ENCODE measurements around the gene MYL6. TPM values are rescaled to one million over a fixed set of nuclear protein-coding genes. Genes with fewer than 3 reads are reported as not detected.

Gene MYL6
- total RNA-seq, 1 experiment from 2014 or later, result 554 TPM

DNA sequence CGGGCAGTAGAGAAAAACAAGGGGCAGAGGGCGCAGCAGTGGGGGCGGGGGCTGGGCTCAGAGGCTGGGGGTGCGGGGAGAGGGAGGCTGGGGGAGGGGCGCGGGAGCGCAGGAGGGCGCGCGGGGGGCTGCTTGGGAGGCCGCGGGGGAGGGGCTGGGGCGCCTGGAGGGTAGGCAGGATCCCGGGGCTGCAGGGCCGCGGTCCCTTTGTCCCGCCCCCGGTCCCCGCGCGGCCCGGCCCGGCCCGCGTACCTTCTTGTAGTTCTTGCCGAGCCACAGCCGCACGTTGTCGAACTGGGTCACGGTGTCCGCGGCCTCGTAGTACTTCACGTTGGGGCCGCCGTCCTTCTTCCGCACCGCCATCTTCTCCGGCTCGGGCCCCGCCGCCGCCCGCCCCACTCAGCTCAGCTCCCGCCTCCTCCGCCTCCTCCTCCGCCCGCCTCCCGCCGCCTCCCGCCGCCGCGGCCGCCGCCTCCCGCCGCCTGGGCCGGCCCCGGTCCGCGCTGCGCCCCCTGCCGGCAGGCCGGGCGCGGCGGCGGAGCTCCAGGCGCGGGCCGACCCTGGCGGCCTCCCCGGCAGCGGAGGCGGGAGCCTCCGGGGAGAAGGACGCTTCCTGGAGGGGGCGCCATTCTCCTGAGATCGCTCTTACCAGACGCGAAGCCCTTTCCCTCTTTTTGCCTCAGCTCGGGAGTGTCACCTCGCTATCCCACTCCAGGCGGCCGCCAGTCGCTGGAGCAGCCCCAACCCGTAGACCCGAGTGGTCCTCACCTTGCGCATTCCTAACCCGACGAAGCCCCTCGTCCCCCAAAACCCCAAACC lies 31.1 kb downstream of the MYL6 start, which contains the start of gene SMARCC2 (continued):
- TF ChIP-seq, protein P1, sequence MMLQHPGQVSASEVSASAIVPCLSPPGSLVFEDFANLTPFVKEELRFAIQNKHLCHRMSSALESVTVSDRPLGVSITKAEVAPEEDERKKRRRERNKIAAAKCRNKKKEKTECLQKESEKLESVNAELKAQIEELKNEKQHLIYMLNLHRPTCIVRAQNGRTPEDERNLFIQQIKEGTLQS (IDR thresholded peaks at IDR 0.05), result no peak
- TF ChIP-seq, protein P2, sequence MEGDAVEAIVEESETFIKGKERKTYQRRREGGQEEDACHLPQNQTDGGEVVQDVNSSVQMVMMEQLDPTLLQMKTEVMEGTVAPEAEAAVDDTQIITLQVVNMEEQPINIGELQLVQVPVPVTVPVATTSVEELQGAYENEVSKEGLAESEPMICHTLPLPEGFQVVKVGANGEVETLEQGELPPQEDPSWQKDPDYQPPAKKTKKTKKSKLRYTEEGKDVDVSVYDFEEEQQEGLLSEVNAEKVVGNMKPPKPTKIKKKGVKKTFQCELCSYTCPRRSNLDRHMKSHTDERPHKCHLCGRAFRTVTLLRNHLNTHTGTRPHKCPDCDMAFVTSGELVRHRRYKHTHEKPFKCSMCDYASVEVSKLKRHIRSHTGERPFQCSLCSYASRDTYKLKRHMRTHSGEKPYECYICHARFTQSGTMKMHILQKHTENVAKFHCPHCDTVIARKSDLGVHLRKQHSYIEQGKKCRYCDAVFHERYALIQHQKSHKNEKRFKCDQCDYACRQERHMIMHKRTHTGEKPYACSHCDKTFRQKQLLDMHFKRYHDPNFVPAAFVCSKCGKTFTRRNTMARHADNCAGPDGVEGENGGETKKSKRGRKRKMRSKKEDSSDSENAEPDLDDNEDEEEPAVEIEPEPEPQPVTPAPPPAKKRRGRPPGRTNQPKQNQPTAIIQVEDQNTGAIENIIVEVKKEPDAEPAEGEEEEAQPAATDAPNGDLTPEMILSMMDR (IDR thresholded peaks at IDR 0.05 in 2 of 3, conservative IDR thresholded peaks at IDR 0.05 in 1 of 3; ENCODE audit: borderline replicate concordance in 1 of 3, insufficient read depth in 1 of 3, low read depth in 2 of 3, low read length in 2 of 3), result peak; percentile 65 to 70 (median 65)
- TF ChIP-seq EZH2 (IDR thresholded peaks at IDR 0.05) (no peak), YY1 (IDR thresholded peaks at IDR 0.05; ENCODE audit: extremely low read depth, insufficient replicate concordance, low read depth, low read length) (peak; percentile 52), FOSL1 (IDR thresholded peaks at IDR 0.05; ENCODE audit: low read depth) (no peak), ZFX (IDR thresholded peaks at IDR 0.05) (peak; percentile 52), EZH2phosphoT487 (IDR thresholded peaks at IDR 0.05; ENCODE audit: borderline replicate concordance) (no peak)

DNA sequence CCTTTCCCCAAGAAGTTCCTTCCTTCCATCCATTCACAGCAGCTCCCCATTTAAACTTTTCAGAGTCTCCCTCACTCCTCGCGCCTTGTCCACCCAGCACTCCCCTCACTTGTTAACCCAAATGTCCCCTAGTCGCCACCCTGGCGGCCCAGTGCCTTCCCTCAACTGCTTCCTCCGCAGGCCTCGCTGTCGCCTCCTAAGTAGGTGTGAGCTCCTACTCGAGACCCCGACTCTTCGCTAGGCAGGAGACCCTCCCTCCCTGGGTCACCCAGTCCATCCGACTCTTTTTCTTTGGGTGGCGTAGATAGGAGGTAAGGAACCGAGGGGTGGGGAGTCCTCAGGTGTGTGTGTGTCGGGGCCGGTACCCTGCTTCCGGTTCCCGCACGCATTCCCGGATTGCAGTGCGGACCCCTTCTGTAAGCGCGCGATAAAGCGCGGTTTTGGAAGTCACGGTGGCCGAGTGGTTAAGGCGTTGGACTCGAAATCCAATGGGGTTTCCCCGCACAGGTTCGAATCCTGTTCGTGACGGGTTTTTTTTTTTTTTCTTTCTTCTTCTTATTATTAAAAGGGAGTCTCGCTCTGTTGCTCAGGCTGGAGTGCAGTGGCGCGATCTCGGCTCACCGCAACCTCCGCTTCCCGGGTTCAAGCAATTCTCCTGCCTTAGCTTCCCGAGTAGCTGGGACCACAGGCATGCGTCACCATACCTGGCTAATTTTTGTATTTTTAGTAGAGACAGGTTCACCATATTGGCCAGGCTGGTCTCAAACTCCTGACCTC lies 31.9 kb downstream of the MYL6 start:
- ChIA-PET RAD21 (ENCODE audit: low non-redundant PET in 1 of 2, low total read pairs in 2 of 2, uncharacterized antibody in 2 of 2, unreplicated experiment in 2 of 2) (interaction anchor here (0.7 to 1.2 kb wide), 6 partner anchors 18 to 170 kb away, joined by 4 to 8 read pairs (median 6); partner anchors contain the start of genes ESYT1 (in 1 of the 2) and ZC3H10 (in 1 of the 2)), POLR2A (interaction anchor here (0.5 to 2.7 kb wide), 13 partner anchors 10 to 1862 kb away, joined by 3 to 17 read pairs (median 3); partner anchors contain the start of genes ESYT1, MYL6B, RNF41 and ZC3H10), CTCF (interaction anchor here (0.7 to 3.3 kb wide), 23 partner anchors 9 to 461 kb away, joined by 3 to 29 read pairs (median 4); partner anchors contain the start of genes ANKRD52, CD63, COQ10A and ESYT1)
- DNase-seq (ENCODE audit: low read depth, low spot score), result peak; percentile 90
- no peaks in the 10 kb centered on the region for H3K9me2 ChIP-seq (ENCODE audit: insufficient read depth)
- no peaks in the 10 kb centered on the region for H3K9me3 ChIP-seq (ENCODE audit: control insufficient read depth in 1 of 2, insufficient read depth in 1 of 2, low read depth in 1 of 2, low read length in 2 of 2)
- BruUV-seq (replicated peaks), result TSS peak; percentile 65
- no peaks in the 10 kb centered on the region for H3K27me3 ChIP-seq (ENCODE audit: insufficient read depth, low read length)
- peaks cover 33% of the 10 kb centered on the region for H3K79me2 ChIP-seq (ENCODE audit: insufficient read depth, low read length)
- peak overlapping the region; percentile 86 for H2AFZ ChIP-seq (ENCODE audit: low read depth, low read length, poor library complexity, severe bottlenecking)
- H3K36me3 ChIP-seq (ENCODE audit: control insufficient read depth in 1 of 2, insufficient read depth in 2 of 2, low read length in 2 of 2), result peaks cover 6 to 12% of the 10 kb centered on the region in 2 experiments; a peak in 3 of 4 replicates
- H3K9ac ChIP-seq (ENCODE audit: low read length), result peak overlapping the region; percentile 70
- H3K27ac ChIP-seq (ENCODE audit: low read depth, low read length), result peak overlapping the region; percentile 84
- peak overlapping the region; percentile 75 to 86 for H3K4me3 ChIP-seq (replicated peaks in 1 of 2; ENCODE audit: low read depth in 1 of 2, low read length in 2 of 2)
- intact Hi-C loops (cut with micrococcal nuclease), result loop anchor here (1.0 to 5.0 kb wide), 4 partner anchors 71 to 402 kb away; no protein-coding TSS in a partner anchor
- H3K4me1 ChIP-seq (ENCODE audit: control insufficient read depth in 1 of 2, insufficient read depth in 2 of 2, low read length in 2 of 2), result peaks cover 17 to 27% of the 10 kb centered on the region in 2 experiments
- no peaks in the 10 kb centered on the region for H4K20me1 ChIP-seq (ENCODE audit: insufficient read depth)
- peak overlapping the region; percentile 84 for H3K4me2 ChIP-seq (ENCODE audit: low read length)
- ATAC-seq, result peak; percentile 63
- no peak for TF ChIP-seq ZNF274 (IDR thresholded peaks at IDR 0.05; ENCODE audit: low read depth, low read length)
- TF ChIP-seq FOSL1 (IDR thresholded peaks at IDR 0.05; ENCODE audit: low read depth), result no peak
- TF ChIP-seq CEBPB (IDR thresholded peaks at IDR 0.05; ENCODE audit: low read depth), result no peak
- TF ChIP-seq, protein P1 (IDR thresholded peaks at IDR 0.05), result peak; percentile 92; the same call in 1 of the 2 replicates
- no peak for TF ChIP-seq EZH2 (IDR thresholded peaks at IDR 0.05)
- peak; percentile 64 for TF ChIP-seq YY1 (IDR thresholded peaks at IDR 0.05; ENCODE audit: extremely low read depth, insufficient replicate concordance, low read depth, low read length)
- TF ChIP-seq EZH2phosphoT487 (IDR thresholded peaks at IDR 0.05; ENCODE audit: borderline replicate concordance), result no peak
- TF ChIP-seq, protein P2 (IDR thresholded peaks at IDR 0.05 in 2 of 3, conservative IDR thresholded peaks at IDR 0.05 in 1 of 3; ENCODE audit: borderline replicate concordance in 1 of 3, insufficient read depth in 1 of 3, low read depth in 2 of 3, low read length in 2 of 3), result no peak
- TF ChIP-seq POLR2AphosphoS5 (IDR thresholded peaks at IDR 0.05; ENCODE audit: low read depth, low read length), result no peak
- TF ChIP-seq TCF7L2 (IDR thresholded peaks at IDR 0.05; ENCODE audit: borderline replicate concordance, extremely low read depth, insufficient read depth, insufficient read length), result no peak

All from HCT116 (cell line).